ENCODE results near the gene EMILIN3. TPM values are rescaled to one million over a fixed set of nuclear protein-coding genes. Genes with fewer than 3 reads are reported as not detected.

The EMILIN3 gene
- total RNA-seq, 1 experiment from 2014 or later: 5.9 TPM

GRCh38 chr20:41394081-41394480 is 27.5 kb upstream of the EMILIN3 start:
- H3K79me2 ChIP-seq (ENCODE audit: insufficient read depth, low read length): no peaks in the 10 kb centered on the region
- no peak overlapping the region for H2BK12ac ChIP-seq (ENCODE audit: insufficient read length, low read depth, low read length)
- H3K79me1 ChIP-seq (ENCODE audit: insufficient read depth, low read depth, low read length, poor library complexity, severe bottlenecking): no peaks in the 10 kb centered on the region
- H2BK15ac ChIP-seq (ENCODE audit: low read depth, low read length): no peak overlapping the region
- no CpG with 5 or more reads among the region's 2 CpGs for WGBS (ENCODE audit: extremely low coverage, insufficient read length, low lambda C conversion rate)
- H2BK5ac ChIP-seq (ENCODE audit: insufficient read length, low read length): no peak overlapping the region
- H3K14ac ChIP-seq (ENCODE audit: insufficient read depth, low read length): no peak overlapping the region
- no peak overlapping the region for H4K8ac ChIP-seq (replicated peaks; ENCODE audit: insufficient read length, low read depth, low read length)
- H2BK120ac ChIP-seq (ENCODE audit: low read depth, low read length, poor library complexity, severe bottlenecking): no peak overlapping the region
- peaks cover 19 to 22% of the 10 kb centered on the region in 2 experiments for H3K4me1 Mint-ChIP-seq
- H2BK20ac ChIP-seq (ENCODE audit: low read depth, low read length, poor library complexity, severe bottlenecking): no peak overlapping the region
- no peak overlapping the region for H2AFZ ChIP-seq (ENCODE audit: low read length)
- H3K9ac ChIP-seq (ENCODE audit: extremely low read depth, insufficient read length, low read length): no peak overlapping the region
- H3K27me3 Mint-ChIP-seq (ENCODE audit: low read depth): no peaks in the 10 kb centered on the region; the same call in 1 of the 2 replicates
- H3K23me2 ChIP-seq (ENCODE audit: insufficient read length, low read depth, low read length, poor library complexity, severe bottlenecking): no peaks in the 10 kb centered on the region
- H3K27me3 ChIP-seq (ENCODE audit: insufficient read depth, low read length): no peaks in the 10 kb centered on the region
- H2AK5ac ChIP-seq (ENCODE audit: insufficient read length, low read length): no peak overlapping the region
- H3T11ph ChIP-seq (ENCODE audit: low read length): no peak overlapping the region
- H3K4me1 ChIP-seq (ENCODE audit: insufficient read depth, low read length): peaks cover 8% of the 10 kb centered on the region; the same call in 1 of the 2 replicates
- no peaks in the 10 kb centered on the region for H3K9me3 Mint-ChIP-seq
- H3K27ac ChIP-seq (ENCODE audit: insufficient read length, low read depth, low read length): no peak overlapping the region
- H3K18ac ChIP-seq (ENCODE audit: insufficient read length, low read depth, low read length): no peak overlapping the region
- no peak overlapping the region for H3K27ac Mint-ChIP-seq
- H3K56ac ChIP-seq (ENCODE audit: insufficient read length, low read depth, low read length): no peak overlapping the region
- no peak overlapping the region for H4K91ac ChIP-seq (ENCODE audit: insufficient read length, low read depth, low read length)
- no peaks in the 10 kb centered on the region for H3K9me3 ChIP-seq (ENCODE audit: control insufficient read depth, low read depth, low read length)
- H3K23ac ChIP-seq (ENCODE audit: insufficient read length, low read depth, low read length): no peak overlapping the region
- H3K4ac ChIP-seq (ENCODE audit: low read depth, low read length): no peak overlapping the region
- H4K20me1 ChIP-seq (ENCODE audit: control insufficient read depth, insufficient read depth, insufficient read length): no peaks in the 10 kb centered on the region
- DNase-seq: no peak
- no peak for TF ChIP-seq CTCF (conservative IDR thresholded peaks at IDR 0.05)
- H3K4me2 ChIP-seq (ENCODE audit: insufficient read depth, insufficient read length, low read length): no peak overlapping the region
- H3K36me3 Mint-ChIP-seq (ENCODE audit: insufficient read depth in 1 of 3, low read depth in 3 of 3): no peaks in the 10 kb centered on the region
- H4K5ac ChIP-seq (ENCODE audit: insufficient read length, low read depth, low read length): no peak overlapping the region
- H3K4me3 Mint-ChIP-seq: no peak overlapping the region
